ENCODE results near the gene CDC42BPA.
A peak's percentile ranks its signal among the peaks of the same experiment; 100 is the strongest.

The CDC42BPA gene

GRCh38 chr1:227214207-227214606 is 104.1 kb downstream of the CDC42BPA start:
- no peak for DNase-seq (ENCODE audit: extremely low read depth in 1 of 2, low read depth in 1 of 2)

- DNase-seq (ENCODE audit: extremely low read depth in 1 of 2, low read depth in 1 of 2) = no peak
These were observed 104.9 kb downstream of the CDC42BPA start for GRCh38 chr1:227213426-227213825.

- no peak for DNase-seq (ENCODE audit: extremely low read depth in 1 of 2, low read depth in 1 of 2)
These were observed 106.1 kb downstream of the CDC42BPA start for GRCh38 chr1:227212164-227212563.

- DNase-seq (ENCODE audit: extremely low read depth in 1 of 2, low read depth in 1 of 2) = no peak
These were observed 107.7 kb downstream of the CDC42BPA start for GRCh38 chr1:227210604-227211003.

- DNase-seq (ENCODE audit: extremely low read depth in 1 of 2, low read depth in 1 of 2) = no peak
These were observed 121.2 kb downstream of the CDC42BPA start for GRCh38 chr1:227197064-227197463.

- peak; percentile 13 to 15 for DNase-seq (ENCODE audit: extremely low read depth in 1 of 2, low read depth in 1 of 2)
These were observed 126.1 kb downstream of the CDC42BPA start for GRCh38 chr1:227192163-227192562.

- DNase-seq (ENCODE audit: extremely low read depth in 1 of 2, low read depth in 1 of 2) = no peak
These were observed 126.7 kb downstream of the CDC42BPA start for GRCh38 chr1:227191607-227192006.

- no peak for DNase-seq (ENCODE audit: extremely low read depth in 1 of 2, low read depth in 1 of 2)
These were observed 128.0 kb downstream of the CDC42BPA start for GRCh38 chr1:227190321-227190720.

- no peak for DNase-seq (ENCODE audit: extremely low read depth in 1 of 2, low read depth in 1 of 2)
These were observed 133.0 kb downstream of the CDC42BPA start for GRCh38 chr1:227185291-227185690.

- no peak for DNase-seq (ENCODE audit: extremely low read depth in 1 of 2, low read depth in 1 of 2)
These were observed 136.3 kb downstream of the CDC42BPA start for GRCh38 chr1:227182012-227182411.

GRCh38 chr1:227175611-227176010 is 142.7 kb downstream of the CDC42BPA start:
- DNase-seq (ENCODE audit: extremely low read depth in 1 of 2, low read depth in 1 of 2) = no peak

GRCh38 chr1:227174164-227174563 is 144.1 kb downstream of the CDC42BPA start:
- no peak for DNase-seq (ENCODE audit: extremely low read depth in 1 of 2, low read depth in 1 of 2)

GRCh38 chr1:227170361-227171166 is 147.7 kb downstream of the CDC42BPA start:
- no peak for DNase-seq (ENCODE audit: extremely low read depth in 1 of 2, low read depth in 1 of 2)

- DNase-seq (ENCODE audit: extremely low read depth in 1 of 2, low read depth in 1 of 2) = no peak
These were observed 148.9 kb downstream of the CDC42BPA start for GRCh38 chr1:227169343-227169742.

- DNase-seq (ENCODE audit: extremely low read depth in 1 of 2, low read depth in 1 of 2) = no peak
These were observed 150.8 kb downstream of the CDC42BPA start for GRCh38 chr1:227167276-227168101.

- DNase-seq (ENCODE audit: extremely low read depth in 1 of 2, low read depth in 1 of 2) = no peak
These were observed 151.7 kb downstream of the CDC42BPA start for GRCh38 chr1:227166559-227166958.

- no peak for DNase-seq (ENCODE audit: extremely low read depth in 1 of 2, low read depth in 1 of 2)
These were observed 156.8 kb downstream of the CDC42BPA start for GRCh38 chr1:227161470-227161869.

GRCh38 chr1:227156520-227156919 is 161.8 kb downstream of the CDC42BPA start:
- no peak for DNase-seq (ENCODE audit: extremely low read depth in 1 of 2, low read depth in 1 of 2)

- DNase-seq (ENCODE audit: extremely low read depth in 1 of 2, low read depth in 1 of 2) = no peak
These were observed 162.6 kb downstream of the CDC42BPA start for GRCh38 chr1:227155688-227156087.

GRCh38 chr1:227155004-227155403 is 163.3 kb downstream of the CDC42BPA start:
- no peak for DNase-seq (ENCODE audit: extremely low read depth in 1 of 2, low read depth in 1 of 2)

- DNase-seq (ENCODE audit: extremely low read depth in 1 of 2, low read depth in 1 of 2) = no peak
These were observed 165.8 kb downstream of the CDC42BPA start for GRCh38 chr1:227152525-227152924.

GRCh38 chr1:227140376-227140775 is 177.9 kb downstream of the CDC42BPA start:
- DNase-seq (ENCODE audit: extremely low read depth in 1 of 2, low read depth in 1 of 2) = no peak

Measured in stimulated activated CD8-positive, alpha-beta memory T cell treated with anti-CD3 and anti-CD28 coated beads, Interleukin-7, amount 100 ng/mL, for 48 hours (primary cell).